BJ (cell line): ENCODE data around the gene NAIF1. TPM values are rescaled to one million over a fixed set of nuclear protein-coding genes. Genes with fewer than 3 reads are reported as not detected.

Source experiments
- CTCF ChIA-PET: fragments of 350-600 bp; formaldehyde crosslinking; extraction: SDS; loops from one replicate; lab custom pipeline; 2021; ENCODE audit warnings: antibody characterized with exemption, inconsistent platforms; lab: Yijun Ruan, JAX
- POLR2A ChIA-PET: fragments of 300-600 bp; sonication (Branson Sonifier 250); formaldehyde crosslinking; extraction: SDS; loops from one replicate; lab custom pipeline; 2021; ENCODE audit warnings: antibody characterized with exemption; lab: Charles Lee
- DNase-seq: peaks from one replicate; pipeline ENCODE4 v3.0.0-alpha.2; 2011; ENCODE audit warnings: low read depth
- H3K27me3 ChIP-seq: 2 replicates; pipeline ENCODE4 v1.6.0; 2011; ENCODE audit warnings: low read length; ENCODE audit not compliant: control insufficient read depth, insufficient read depth
- H3K36me3 ChIP-seq: 2 replicates; pipeline ENCODE4 v1.5.1; 2011; ENCODE audit warnings: low read length; ENCODE audit not compliant: control insufficient read depth, insufficient read depth
- H3K4me3 ChIP-seq: 2 replicates; pipeline ENCODE4 v1.5.1; 2011; ENCODE audit warnings: low read depth, mild to moderate bottlenecking, control low read depth, low read length
- polyA plus RNA-seq: library from polyadenylated mRNA; depleted of rRNA; stranded (reverse); fragments of >200 nt; gene quantifications from 2 replicates; pipeline ENCODE4 v1.2.3, GENCODE V29; 2011
- TF ChIP-seq, protein P1 (sequence below): IDR thresholded peaks from 2 replicates; pipeline ENCODE4 v1.5.1; 2011; ENCODE audit warnings: low read depth, mild to moderate bottlenecking, control low read depth, inconsistent platforms, low read length, moderate library complexity; ENCODE audit not compliant: insufficient read depth

Gene NAIF1
- polyA plus RNA-seq, 1 experiment: 10.6 TPM

GRCh38 chr9:128107468-128108268 is 40.5 kb upstream of the NAIF1 start:
- Histone ChIP-seq H3K4me3 (no peak overlapping the region), H3K27me3 (no peaks in the 10 kb centered on the region), H3K36me3 (peaks cover 43% of the 10 kb centered on the region)
- TF ChIP-seq, protein P1, sequence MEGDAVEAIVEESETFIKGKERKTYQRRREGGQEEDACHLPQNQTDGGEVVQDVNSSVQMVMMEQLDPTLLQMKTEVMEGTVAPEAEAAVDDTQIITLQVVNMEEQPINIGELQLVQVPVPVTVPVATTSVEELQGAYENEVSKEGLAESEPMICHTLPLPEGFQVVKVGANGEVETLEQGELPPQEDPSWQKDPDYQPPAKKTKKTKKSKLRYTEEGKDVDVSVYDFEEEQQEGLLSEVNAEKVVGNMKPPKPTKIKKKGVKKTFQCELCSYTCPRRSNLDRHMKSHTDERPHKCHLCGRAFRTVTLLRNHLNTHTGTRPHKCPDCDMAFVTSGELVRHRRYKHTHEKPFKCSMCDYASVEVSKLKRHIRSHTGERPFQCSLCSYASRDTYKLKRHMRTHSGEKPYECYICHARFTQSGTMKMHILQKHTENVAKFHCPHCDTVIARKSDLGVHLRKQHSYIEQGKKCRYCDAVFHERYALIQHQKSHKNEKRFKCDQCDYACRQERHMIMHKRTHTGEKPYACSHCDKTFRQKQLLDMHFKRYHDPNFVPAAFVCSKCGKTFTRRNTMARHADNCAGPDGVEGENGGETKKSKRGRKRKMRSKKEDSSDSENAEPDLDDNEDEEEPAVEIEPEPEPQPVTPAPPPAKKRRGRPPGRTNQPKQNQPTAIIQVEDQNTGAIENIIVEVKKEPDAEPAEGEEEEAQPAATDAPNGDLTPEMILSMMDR: no peak
- ChIA-PET CTCF (interaction anchor here (2.7 to 7.7 kb wide), 2 partner anchors 9 to 18 kb away, joined by 9 to 59 read pairs; no protein-coding TSS in a partner anchor), POLR2A (no interaction called here)
- DNase-seq: no peak

GRCh38 chr9:128106940-128107467 is 39.9 kb upstream of the NAIF1 start:
- Histone ChIP-seq H3K27me3 (no peaks in the 10 kb centered on the region), H3K36me3 (peaks cover 50% of the 10 kb centered on the region), H3K4me3 (no peak overlapping the region)
- TF ChIP-seq, protein P1: no peak
- no peak for DNase-seq
- CTCF ChIA-PET: interaction anchor here (2.7 to 7.7 kb wide), 2 partner anchors 10 to 18 kb away, joined by 9 to 59 read pairs; no protein-coding TSS in a partner anchor
- POLR2A ChIA-PET: no interaction called here

GRCh38 chr9:128106181-128106939 is 39.2 kb upstream of the NAIF1 start:
- DNase-seq: no peak
- CTCF ChIA-PET: interaction anchor here (2.7 to 7.7 kb wide), 2 partner anchors 11 to 19 kb away, joined by 9 to 59 read pairs; no protein-coding TSS in a partner anchor
- Histone ChIP-seq H3K27me3 (no peaks in the 10 kb centered on the region), H3K4me3 (no peak overlapping the region), H3K36me3 (peaks cover 55% of the 10 kb centered on the region)
- POLR2A ChIA-PET: no interaction called here
- TF ChIP-seq, protein P1: no peak

- no peak for DNase-seq
- Histone ChIP-seq H3K27me3 (no peaks in the 10 kb centered on the region), H3K4me3 (no peak overlapping the region), H3K36me3 (peaks cover 57% of the 10 kb centered on the region)
- TF ChIP-seq, protein P1: no peak
- POLR2A ChIA-PET: no interaction called here
- CTCF ChIA-PET: interaction anchor here (1.1 to 7.7 kb wide), 3 partner anchors 11 to 163 kb away, joined by 3 to 59 read pairs (median 4); no protein-coding TSS in a partner anchor
Observed at GRCh38 chr9:128105538-128106175, 38.5 kb upstream of the NAIF1 start.
